ENCODE measurements around the gene PEX11B.

DNA sequence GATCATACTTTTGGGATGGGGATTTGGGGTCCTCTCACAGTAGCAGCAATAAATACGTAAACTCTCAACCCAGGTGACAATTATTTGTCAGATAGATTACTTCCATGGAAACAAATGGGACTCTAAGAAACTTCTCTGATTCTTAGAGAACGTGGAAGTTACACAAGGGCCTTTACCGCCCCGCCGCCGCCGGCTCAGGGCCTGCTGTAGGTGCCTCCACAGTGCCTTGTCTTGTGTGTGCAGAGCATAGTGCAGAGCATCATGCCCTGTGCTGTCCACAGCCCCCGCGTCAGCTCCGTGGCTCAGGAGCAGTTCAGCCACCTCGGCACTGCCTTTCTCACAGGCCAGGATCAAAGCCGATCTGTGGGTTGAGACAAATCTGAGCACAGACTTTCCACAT, 43.9 kb downstream of the PEX11B start:
- TF ChIP-seq, protein P1, sequence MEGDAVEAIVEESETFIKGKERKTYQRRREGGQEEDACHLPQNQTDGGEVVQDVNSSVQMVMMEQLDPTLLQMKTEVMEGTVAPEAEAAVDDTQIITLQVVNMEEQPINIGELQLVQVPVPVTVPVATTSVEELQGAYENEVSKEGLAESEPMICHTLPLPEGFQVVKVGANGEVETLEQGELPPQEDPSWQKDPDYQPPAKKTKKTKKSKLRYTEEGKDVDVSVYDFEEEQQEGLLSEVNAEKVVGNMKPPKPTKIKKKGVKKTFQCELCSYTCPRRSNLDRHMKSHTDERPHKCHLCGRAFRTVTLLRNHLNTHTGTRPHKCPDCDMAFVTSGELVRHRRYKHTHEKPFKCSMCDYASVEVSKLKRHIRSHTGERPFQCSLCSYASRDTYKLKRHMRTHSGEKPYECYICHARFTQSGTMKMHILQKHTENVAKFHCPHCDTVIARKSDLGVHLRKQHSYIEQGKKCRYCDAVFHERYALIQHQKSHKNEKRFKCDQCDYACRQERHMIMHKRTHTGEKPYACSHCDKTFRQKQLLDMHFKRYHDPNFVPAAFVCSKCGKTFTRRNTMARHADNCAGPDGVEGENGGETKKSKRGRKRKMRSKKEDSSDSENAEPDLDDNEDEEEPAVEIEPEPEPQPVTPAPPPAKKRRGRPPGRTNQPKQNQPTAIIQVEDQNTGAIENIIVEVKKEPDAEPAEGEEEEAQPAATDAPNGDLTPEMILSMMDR (IDR thresholded peaks at IDR 0.05) = no peak
- no peak for TF ChIP-seq POLR2A (IDR thresholded peaks at IDR 0.05)

Measured in esophagus squamous epithelium (tissue), 4 donors.